ENCODE data around the gene TACC3. TPM values are rescaled to one million over a fixed set of nuclear protein-coding genes. Genes with fewer than 3 reads are reported as not detected.
A peak's percentile ranks its signal among the peaks of the same experiment; 100 is the strongest.

Gene TACC3
- total RNA-seq, 2 experiments from 2014 or later: 234 to 235 TPM

GRCh38 chr4:1711571-1712215, 9.6 kb upstream of the TACC3 start:
- Mint-ChIP-seq H3K36me3 (peaks cover 25% of the 10 kb centered on the region), H3K4me1 (peaks cover 53% of the 10 kb centered on the region), H3K27me3 (no peaks in the 10 kb centered on the region), H3K27ac (peak overlapping the region; percentile 92), H3K4me3 (peak overlapping the region; percentile 96), H3K9me3 (no peaks in the 10 kb centered on the region)
- ATAC-seq (ENCODE audit: low read depth) (peak; percentile 17), DNase-seq (no peak)
- POLR2A ChIA-PET: interaction anchor here (0.6 to 7.1 kb wide), 18 partner anchors 8 to 757 kb away, joined by 3 to 148 read pairs (median 4); partner anchors contain the start of genes NSD2, RNF4, TACC3 and TMEM129

DNA sequence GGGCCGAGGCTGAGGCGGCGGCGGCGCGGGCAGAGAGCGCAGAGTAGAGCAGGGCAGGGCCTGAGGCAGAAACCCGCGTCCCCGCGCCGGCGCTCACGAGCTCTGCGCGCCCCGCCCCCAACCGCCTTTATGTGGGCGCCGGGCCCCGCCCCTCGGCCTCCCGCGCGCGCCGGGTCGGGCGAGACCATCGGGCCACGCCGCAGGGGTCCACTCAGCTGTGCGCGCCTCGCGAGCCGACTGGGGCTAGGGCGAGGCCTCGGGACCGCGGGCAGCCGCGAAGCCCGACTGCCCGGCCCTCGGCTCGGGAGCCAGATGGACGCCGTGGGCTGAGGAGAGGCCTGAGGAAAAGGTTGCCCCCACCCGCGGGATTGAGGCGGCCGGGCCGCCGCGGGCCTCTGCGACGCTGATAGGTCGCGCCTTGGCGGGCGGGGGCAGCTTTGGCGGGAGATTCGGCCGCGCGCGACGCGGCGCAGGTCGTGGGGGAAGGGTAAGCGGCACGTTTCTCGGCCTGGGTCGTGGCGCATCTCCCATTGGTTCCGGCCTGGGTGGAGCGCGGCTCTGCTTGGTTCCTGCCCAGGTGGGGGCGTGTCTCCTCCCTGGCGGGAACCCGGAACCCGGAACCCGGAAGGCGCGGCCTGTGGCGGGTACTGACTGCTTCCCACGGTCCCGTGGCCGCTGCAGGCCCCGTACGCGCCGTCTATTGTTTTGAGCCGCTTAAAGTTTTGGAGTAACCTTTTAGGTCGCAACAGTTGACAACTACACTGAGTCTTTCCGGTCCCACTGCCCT, 8.9 kb upstream of the TACC3 start, which contains the start of gene SLBP:
Gene SLBP, minus strand, starts transcription at position 104 of the 787 bp plus-strand sequence. CDS start 131 bp downstream, outside the sequence.
- H3K27ac Mint-ChIP-seq: peak within 1 kb of the TSS; percentile 98
- H3K4me3 Mint-ChIP-seq: peak within 1 kb of the TSS; percentile 99
- H3K36me3 Mint-ChIP-seq: peaks cover 25% of the 10 kb centered on the region
- DNase-seq: peak; percentile 98
- peak; percentile 87 for ATAC-seq (ENCODE audit: low read depth)
- H3K4me1 Mint-ChIP-seq: peaks cover 53% of the 10 kb centered on the region
- H3K9me3 Mint-ChIP-seq: no peaks in the 10 kb centered on the region
- no peaks in the 10 kb centered on the region for H3K27me3 Mint-ChIP-seq
- POLR2A ChIA-PET: interaction anchor here (0.6 to 7.1 kb wide), 19 partner anchors 8 to 756 kb away, joined by 3 to 148 read pairs (median 4); partner anchors contain the start of genes NSD2, RNF4, TACC3 and TMEM129

- Mint-ChIP-seq H3K4me3 (peak overlapping the region; percentile 99), H3K9me3 (no peaks in the 10 kb centered on the region), H3K27ac (peak overlapping the region; percentile 98), H3K36me3 (peaks cover 23% of the 10 kb centered on the region), H3K4me1 (peaks cover 50% of the 10 kb centered on the region), H3K27me3 (no peaks in the 10 kb centered on the region)
- POLR2A ChIA-PET: interaction anchor here (0.9 to 7.1 kb wide), 9 partner anchors 9 to 755 kb away, joined by 3 to 148 read pairs (median 5); partner anchors contain the start of genes NSD2, RNF4, TACC3 and TMEM129
- DNase-seq: no peak
- ATAC-seq (ENCODE audit: low read depth): peak; percentile 2
These were observed 8.1 kb upstream of the TACC3 start for GRCh38 chr4:1713003-1713851.

- peak overlapping the region; percentile 99 for H3K4me3 Mint-ChIP-seq
- no peaks in the 10 kb centered on the region for H3K9me3 Mint-ChIP-seq
- H3K27me3 Mint-ChIP-seq: no peaks in the 10 kb centered on the region
- H3K27ac Mint-ChIP-seq: peak overlapping the region; percentile 98
- H3K4me1 Mint-ChIP-seq: peaks cover 42% of the 10 kb centered on the region
- POLR2A ChIA-PET: interaction anchor here (7.1 kb wide), 1 partner anchor 9 kb away, joined by 148 read pairs; the partner anchor contains the start of genes TACC3 and TMEM129
- DNase-seq (no peak), ATAC-seq (ENCODE audit: low read depth) (no peak)
- H3K36me3 Mint-ChIP-seq: peaks cover 18% of the 10 kb centered on the region
These were observed 6.9 kb upstream of the TACC3 start for GRCh38 chr4:1714303-1715001.

DNA sequence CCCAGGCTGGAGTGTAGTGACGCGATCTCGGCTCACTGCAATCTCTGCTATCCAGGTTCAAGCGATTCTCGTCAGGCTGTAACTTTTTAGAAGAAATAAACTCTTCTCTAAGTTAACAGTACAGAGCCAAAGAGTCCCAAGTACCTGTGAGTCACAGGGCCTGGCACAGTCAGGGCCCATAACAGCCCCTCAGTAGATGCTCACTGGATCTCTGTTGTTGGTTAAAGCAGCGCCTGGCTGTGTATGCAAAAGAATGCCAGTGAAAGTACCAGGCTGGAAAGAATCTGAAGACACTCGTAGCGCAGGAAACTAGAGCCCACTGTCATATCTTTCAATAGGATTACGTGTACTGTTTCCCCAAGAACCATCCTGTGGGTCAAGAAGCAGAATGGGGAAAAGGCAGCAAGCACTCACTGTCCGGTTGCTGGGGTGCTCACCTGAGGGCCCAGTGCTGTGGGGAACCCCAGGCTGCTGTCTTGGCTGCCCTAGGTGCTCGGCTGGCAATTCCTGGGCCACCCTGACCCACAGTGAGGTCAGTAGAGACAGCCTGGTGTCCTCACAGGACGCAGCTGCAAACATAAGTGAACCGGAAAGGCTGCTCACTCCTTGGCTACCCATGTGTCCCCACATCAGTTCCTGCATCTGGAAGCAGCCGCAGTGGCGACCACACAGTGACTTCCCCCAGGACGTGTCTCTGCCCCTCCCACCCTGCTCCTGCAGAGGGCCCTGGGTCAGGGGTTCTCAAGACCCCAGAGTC, 6.1 kb upstream of the TACC3 start:
- POLR2A ChIA-PET: interaction anchor here (7.1 kb wide), 1 partner anchor 8 kb away, joined by 148 read pairs; the partner anchor contains the start of genes TACC3 and TMEM129
- H3K27ac Mint-ChIP-seq: peak overlapping the region; percentile 58
- H3K36me3 Mint-ChIP-seq: peaks cover 16% of the 10 kb centered on the region
- DNase-seq (no peak), ATAC-seq (ENCODE audit: low read depth) (no peak)
- no peaks in the 10 kb centered on the region for H3K9me3 Mint-ChIP-seq
- no peaks in the 10 kb centered on the region for H3K27me3 Mint-ChIP-seq
- peak overlapping the region; percentile 99 for H3K4me3 Mint-ChIP-seq
- peaks cover 41% of the 10 kb centered on the region for H3K4me1 Mint-ChIP-seq

- H3K9me3 Mint-ChIP-seq: no peaks in the 10 kb centered on the region
- peaks cover 35% of the 10 kb centered on the region for H3K4me1 Mint-ChIP-seq
- H3K27me3 Mint-ChIP-seq: no peaks in the 10 kb centered on the region
- no peak for DNase-seq
- POLR2A ChIA-PET: no interaction called here
- H3K4me3 Mint-ChIP-seq: no peak overlapping the region
- H3K36me3 Mint-ChIP-seq: peaks cover 10% of the 10 kb centered on the region
- no peak for ATAC-seq (ENCODE audit: low read depth)
- no peak overlapping the region for H3K27ac Mint-ChIP-seq
These were observed 5.0 kb upstream of the TACC3 start for GRCh38 chr4:1716065-1716945.

GRCh38 chr4:1717129-1718094, 3.9 kb upstream of the TACC3 start:
- Mint-ChIP-seq H3K36me3 (peaks cover 15% of the 10 kb centered on the region), H3K4me1 (peaks cover 37% of the 10 kb centered on the region), H3K9me3 (no peaks in the 10 kb centered on the region), H3K27me3 (no peaks in the 10 kb centered on the region), H3K27ac (no peak overlapping the region), H3K4me3 (no peak overlapping the region)
- POLR2A ChIA-PET: no interaction called here
- DNase-seq (no peak), ATAC-seq (ENCODE audit: low read depth) (no peak)

DNA sequence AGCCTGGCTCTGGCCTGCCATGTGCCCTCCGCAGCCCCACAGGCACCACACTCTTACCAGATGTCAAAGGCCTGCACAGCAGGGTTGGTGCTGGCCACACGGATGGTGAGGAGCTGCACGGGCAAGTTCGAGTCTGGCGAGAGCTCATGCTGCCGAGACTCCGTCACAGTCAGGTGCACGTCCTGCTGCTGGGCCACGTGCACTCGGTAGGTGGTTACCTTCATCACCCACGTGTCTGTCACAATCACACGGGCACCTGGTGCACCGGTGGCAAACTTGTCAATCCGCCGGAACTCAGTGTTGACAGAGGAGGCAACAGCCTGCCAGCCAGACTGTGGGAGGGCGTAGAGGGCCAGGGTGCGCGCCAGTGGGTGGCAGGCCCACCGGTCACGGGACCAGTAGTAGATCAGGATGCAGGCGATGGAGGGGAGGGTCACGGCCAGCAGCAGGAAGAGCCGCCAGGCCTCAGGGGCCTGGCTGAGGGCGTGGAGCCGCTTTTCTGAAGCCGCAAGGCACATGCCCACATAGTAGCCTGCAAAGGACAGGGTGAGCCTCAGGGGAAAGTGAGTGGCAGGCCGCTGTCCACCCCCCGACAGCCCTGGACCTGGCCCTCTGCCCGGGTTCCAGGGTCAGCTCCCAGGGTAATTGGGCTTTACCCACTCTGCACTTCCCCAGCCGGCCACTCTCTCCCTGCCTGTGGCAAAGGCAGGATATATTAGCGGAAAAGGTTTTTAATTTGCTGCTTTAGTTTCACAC, 3.0 kb upstream of the TACC3 start:
- POLR2A ChIA-PET: no interaction called here
- H3K4me3 Mint-ChIP-seq: no peak overlapping the region
- DNase-seq: no peak
- no peaks in the 10 kb centered on the region for H3K27me3 Mint-ChIP-seq
- no peaks in the 10 kb centered on the region for H3K9me3 Mint-ChIP-seq
- ATAC-seq (ENCODE audit: low read depth): no peak
- H3K27ac Mint-ChIP-seq: no peak overlapping the region
- H3K36me3 Mint-ChIP-seq: peaks cover 19% of the 10 kb centered on the region
- H3K4me1 Mint-ChIP-seq: peaks cover 43% of the 10 kb centered on the region

DNA sequence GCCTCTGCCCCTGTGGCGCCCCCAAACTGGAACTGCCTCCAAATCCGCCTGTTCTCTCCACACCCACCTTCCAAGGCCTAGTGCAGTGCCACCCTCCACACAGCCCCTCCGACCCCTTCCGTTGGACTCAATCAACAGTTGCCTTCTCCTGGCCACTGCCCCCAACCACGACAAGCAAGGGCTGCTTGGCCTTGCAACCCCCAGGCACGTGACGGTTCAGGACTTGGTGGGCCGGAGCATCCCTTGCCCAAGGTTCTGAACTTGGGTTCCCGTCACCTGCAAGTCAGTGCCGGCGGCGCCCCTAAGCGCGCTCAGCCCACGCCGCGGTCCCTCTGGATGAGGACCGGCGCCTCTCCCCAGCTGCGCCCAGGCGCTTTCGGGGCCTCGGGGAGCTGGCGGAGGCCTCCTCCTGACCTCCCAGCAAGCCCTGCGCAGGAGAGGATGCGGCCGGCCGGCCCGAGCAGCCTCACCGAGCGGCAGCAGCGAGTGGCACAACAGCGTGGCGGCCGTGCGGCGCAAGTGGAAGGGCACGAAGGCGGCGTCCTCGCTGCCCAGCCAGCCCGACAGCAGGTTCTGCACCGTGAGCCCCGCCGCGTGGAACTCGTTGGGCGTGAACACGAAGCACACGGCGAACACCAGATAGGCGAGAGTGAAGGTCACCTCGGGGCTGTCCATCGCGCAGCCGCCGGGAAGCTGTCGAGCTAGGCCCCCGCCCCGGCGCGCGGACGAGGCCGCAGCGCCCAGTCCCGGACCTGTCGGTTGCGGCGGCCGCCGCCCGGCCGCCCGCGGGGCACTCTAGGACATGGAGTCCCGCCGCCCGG, 948 bp upstream of the TACC3 start:
- Mint-ChIP-seq H3K27ac (peak overlapping the region; percentile 92), H3K36me3 (peaks cover 31% of the 10 kb centered on the region), H3K4me1 (peaks cover 37% of the 10 kb centered on the region), H3K9me3 (no peaks in the 10 kb centered on the region), H3K27me3 (no peaks in the 10 kb centered on the region), H3K4me3 (peak overlapping the region; percentile 94)
- ATAC-seq (ENCODE audit: low read depth): peak; percentile 28
- POLR2A ChIA-PET: interaction anchor here (0.6 to 7.0 kb wide), 14 partner anchors 9 to 748 kb away, joined by 3 to 148 read pairs (median 4); partner anchors contain the start of genes LETM1, NSD2 and SLBP
- peak; percentile 76 for DNase-seq
